CD4-positive, alpha-beta T cell treated with Interleukin-15 for 1 hour (primary cell): ENCODE measurements around the gene BABAM2.

Experiments
- DNase-seq: peaks from one replicate; pipeline ENCODE4 v3.0.0-alpha.2; 2020

Gene BABAM2

DNA sequence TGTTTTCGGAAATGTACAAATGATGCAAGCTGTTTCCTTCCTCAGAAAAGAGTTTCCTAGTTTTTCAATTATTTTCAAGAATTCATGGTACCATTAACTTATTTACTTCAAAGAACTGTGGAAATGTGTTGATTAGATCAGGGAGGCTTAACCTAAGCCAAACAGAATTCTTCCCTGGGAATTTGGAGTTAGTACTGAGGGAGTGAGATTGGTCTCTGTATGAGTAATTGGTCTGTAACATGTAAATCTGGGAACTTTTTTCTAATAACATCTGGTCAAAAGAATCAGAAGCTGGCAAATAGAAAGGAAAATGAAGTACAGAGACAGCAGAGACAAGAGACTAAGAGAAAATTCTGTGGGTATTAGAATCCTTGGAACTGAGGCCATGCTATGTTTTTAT lies 145.8 kb downstream of the BABAM2 start:
- no peak for DNase-seq

DNA sequence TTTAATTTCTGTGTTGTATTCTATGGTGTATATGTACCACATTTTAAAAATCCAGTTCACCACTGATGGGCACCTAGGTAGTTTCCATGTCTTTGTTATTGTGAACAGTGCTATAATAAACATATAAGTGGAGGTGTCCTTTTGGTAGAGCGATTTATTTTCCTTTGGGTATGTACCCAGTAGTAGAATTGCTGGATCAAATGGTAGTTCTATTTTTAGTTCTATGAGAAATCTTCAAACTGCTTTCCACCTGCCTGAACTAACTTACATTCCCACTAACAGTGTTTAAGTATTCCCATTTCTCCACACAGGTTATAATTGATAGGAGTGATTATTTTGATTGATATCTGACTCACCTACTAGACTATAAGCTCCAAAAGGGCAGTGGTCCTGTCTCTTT lies 148.2 kb downstream of the BABAM2 start:
- DNase-seq, result no peak

DNA sequence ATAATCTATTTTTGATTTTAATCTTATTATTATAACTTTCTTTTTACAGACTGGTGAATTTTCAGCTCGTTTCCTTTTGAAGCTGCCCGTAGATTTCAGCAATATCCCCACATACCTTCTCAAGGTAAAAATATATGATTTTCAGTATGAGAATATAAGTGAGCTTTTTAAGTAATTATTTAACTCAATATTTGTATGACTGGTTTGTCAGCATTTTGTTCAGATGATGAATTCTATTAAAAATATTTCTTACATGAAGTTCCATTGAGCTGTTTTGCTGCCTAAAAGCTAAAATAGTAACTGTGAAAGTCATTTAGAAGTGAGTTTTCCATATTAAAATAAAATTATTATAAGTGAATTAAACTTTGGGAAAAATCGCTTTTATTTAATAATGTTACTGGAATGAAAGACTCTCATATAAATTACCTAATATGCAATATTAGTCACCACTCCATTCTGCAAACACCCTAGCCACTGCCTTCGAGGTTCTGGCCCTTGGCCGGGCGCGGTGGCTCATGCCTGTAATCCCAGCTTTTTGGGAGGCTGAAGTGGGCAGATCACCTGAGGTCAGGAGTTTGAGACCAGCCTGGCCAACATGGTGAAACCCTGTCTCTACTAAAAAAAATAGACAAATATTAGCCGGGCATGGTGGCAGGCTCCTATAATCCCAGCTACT lies 155.3 kb downstream of the BABAM2 start:
- DNase-seq, result no peak

DNA sequence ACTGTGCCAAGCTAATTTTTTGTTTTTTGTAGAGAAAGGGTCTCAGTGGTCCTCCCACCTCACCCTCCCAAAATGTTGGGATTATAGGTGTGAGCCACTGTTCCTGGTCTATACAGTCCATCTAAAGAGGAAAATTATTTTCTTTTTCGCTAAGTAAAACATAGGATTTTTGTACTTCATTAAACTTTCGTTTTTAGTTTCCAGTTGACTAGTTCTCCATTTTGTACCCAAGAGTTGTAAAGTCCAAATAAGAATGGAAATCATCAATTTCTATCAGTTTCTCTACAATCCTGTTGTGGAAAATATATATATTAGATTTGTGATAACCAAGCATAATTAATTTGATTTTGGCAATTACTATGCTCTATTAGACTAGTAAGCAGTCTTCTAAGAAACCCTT lies 156.4 kb downstream of the BABAM2 start:
- DNase-seq, result no peak

DNA sequence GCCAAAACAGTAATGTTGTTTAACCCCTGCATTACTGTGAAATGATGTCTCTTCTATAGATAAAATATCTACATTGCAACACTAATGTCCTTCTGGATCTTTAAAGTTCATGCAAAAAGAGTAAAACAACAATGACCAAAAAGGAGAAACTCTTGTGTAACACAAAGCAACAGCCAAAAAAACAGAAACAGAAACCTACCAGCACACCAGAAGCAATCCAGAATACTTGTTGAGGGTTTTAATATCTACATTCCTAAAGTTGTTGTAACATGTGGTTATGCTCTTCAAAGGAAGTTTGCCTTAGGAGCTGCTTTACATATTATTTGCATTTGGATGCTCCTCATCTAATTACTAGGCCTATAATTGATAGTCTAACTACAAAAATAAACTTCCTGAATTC lies 157.2 kb downstream of the BABAM2 start:
- no peak for DNase-seq

DNA sequence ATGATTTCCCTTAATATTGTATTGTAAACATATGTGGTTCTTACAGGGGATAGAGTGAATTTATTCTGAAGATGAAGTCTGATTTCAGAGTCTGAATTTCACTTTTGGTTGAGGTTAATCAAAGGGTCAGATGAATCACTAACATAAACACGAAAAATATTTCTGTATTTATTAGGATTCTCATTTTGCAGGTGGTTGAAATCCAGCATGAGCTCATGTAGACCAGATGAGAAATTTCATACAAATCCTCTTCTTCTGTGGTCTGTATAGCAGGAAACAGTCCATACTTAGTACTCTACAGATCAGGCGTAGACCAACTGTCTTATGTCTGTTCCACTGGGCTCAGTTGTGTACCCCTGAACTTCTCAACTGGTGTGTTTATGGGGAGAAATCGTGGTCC lies 157.8 kb downstream of the BABAM2 start:
- no peak for DNase-seq

DNA sequence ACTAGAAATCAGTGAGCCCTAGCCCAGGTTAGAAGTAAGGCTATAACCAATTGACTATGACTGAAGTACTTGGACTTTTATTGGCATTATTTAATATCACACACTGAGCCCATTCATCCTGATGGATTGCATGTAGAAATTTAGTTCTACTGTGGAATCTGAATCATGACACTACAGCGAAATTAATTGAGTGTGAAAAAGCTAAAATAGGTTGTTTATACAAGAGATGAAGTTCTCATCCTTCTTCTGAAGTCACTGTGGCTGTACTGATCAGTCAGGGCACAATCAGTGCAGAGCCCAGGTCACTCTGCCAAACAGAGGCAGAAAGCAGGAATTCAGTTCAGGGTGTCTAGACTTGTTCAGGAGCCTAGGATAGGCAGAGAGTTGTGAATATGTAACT lies 158.9 kb downstream of the BABAM2 start:
- DNase-seq, result no peak

DNA sequence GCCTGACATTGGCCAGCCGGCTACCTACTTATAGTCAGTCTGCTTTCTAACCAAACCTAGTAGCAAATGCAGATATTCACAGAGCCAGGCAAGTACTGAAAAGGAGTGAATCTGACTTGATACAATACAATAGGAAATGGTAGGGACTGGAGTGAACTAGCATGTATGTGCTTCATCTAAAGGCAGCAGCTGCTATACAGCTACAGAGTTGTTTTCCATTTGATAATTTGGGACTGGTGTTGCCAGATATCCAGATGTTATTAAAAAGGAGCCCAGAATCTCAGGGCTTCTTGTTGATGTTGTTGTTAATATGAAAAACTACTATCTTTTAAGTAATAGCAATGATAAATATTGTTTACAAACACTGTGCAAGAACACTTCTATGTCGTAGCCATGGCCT lies 159.4 kb downstream of the BABAM2 start:
- DNase-seq, result no peak

DNA sequence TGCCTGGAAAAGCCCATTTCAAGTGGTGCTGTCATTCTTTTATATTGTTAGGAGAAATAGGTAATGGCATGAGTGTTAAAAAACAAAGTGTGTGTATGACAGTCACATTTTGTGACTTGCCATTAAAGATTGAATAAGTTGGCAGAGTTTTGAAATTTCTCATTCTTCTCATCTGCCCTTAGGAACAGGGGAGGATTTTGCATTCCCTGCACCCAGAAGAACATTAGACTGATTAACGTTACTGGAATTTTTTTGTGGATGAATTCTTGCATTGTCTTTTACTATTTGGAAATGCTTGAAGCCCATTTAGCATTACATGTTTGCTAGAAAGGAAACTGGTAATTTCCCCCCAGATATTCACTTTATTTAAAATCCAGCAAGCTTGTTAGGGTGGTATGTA lies 162.2 kb downstream of the BABAM2 start:
- no peak for DNase-seq

DNA sequence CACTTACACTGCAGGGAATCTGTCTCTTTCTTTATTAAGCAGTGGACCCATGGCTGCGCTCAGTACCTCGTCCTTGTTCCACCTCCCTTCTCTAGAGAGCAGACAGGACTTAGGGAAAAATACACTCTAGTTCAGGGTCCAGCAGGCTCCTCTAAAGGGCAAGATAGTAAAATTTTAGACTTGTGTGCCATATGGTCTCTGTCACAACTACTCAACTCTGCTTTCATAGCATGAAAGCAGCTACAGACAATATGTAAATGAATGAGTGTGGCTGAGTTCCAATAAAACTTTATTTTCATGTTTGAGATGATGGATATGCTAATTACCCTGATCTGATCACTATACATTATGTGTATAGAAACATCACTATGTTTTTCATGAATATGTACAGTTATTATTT lies 163.1 kb downstream of the BABAM2 start:
- no peak for DNase-seq

DNA sequence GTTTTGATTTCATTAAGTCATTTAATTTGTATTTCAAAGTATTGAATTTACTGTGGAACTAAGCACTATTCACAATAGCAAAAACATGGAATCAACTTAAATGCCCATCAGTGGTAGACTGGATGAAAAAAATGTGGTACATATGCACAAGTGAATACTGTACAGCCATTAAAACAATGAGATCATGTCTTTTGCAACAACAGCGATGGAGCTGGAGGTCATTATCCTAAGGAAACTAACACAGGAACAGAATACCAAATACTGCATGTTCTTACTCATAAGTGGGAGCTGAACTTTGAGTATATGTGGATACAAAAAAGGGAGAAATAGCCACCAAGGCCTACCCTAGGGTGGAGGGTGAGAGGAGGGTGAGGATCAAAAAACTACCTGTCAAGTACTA lies 164.4 kb downstream of the BABAM2 start:
- no peak for DNase-seq

DNA sequence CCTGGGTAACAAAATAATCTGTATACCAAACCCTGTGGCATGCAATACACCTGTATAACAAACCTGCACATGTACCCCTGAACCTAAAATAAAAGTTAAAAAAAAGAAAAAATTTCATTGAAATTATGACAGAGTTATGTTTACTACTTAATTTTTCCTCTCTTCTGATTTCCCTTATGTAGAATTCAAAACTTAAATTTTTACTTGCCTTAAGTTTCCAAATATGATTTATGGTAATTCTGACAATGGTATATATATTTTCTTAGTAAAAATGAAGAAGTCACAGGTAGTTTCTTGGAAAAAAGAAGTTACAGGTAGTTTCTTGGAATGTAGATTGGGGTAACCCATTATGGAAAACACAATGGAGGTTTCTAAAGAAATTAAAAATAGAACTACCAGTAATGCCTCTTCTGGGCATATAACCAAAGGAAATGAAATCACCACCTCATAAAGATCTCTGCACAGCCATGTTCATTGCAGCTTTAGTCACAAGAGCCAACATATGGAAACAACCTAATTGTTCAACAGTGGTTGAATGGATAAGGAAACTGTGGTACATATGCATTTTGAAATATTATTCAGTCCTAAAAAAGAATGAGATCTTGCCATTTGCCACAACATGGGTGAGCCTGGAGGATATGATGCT lies 164.9 kb downstream of the BABAM2 start:
- no peak for DNase-seq

DNA sequence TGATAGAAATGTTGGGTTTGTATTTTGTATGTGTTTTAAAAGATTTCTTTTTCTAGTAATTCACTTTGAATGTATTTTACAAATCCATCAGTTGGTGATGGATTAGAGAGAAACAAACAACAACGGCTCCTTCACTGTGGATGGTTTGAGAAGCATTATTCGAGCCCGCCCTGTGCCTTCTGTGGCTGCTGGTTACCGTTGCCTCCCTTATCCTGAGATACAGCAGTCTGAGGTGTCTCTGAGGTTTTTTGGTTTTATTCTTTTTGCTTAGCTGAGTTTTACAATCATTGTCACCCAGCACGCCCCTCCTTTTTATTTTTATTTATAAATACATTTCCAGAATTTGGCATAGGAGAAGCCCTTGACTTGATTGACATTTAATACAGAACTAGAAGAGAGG lies 168.3 kb downstream of the BABAM2 start:
- DNase-seq, result no peak

DNA sequence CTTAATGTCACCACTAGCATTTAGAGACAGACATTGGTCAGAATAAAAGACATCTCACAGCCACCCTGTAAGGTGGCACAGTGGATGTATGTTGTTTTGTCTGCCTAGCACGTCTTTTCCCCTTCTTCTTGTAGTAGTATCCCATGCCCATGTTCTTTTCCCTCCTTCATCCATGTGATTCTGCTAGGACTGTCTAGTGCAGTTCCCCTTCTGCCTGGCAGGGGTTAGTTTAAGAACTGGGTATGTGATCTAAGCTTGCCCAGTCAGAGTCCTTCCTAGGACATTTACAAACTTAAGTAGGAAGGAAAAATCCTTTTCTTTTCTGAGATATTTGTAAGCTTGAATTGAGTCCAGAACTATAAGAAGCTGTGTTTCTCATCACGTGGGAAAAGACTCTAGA lies 172.3 kb downstream of the BABAM2 start:
- no peak for DNase-seq

DNA sequence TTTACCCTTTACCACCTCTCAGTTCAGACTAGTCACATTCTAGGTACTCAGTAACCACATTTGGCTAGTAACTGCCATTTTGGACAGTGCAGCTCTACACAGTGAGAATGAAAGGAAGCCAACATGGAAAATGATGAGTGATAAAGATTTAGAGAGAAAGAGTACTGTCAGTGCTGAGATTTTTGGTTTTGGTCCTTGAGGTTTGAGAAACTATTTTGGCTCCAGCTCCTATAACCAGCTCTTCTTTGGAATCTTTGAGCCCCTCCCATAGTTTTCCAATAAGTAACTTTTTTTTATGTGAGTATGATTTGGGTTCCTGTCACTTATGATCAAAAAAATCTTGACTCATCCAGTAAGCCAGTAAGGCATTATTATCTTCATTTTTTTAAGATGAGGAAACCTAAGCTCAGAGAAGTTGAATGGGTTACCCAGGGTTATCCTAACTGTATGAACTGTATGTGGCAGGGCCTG lies 173.0 kb downstream of the BABAM2 start:
- no peak for DNase-seq

DNA sequence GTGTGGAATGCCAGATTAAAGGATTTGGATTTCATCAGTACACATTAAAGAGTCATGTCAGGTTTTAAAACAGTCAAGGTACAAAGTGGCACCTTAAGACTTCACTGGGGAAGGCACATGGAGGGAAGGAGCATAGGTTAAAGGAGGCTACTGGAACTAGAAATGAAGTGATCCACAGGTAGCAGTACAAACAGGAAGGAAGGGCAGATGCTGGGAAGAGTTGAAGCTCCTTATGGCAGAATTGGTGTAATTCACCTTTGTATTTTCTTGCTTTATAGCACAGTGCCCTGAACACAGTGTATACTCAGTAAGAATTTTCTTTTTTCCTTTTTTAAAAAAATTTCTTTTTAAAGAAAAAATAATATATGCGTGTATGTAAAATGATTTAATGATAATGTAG lies 177.1 kb downstream of the BABAM2 start:
- no peak for DNase-seq

DNA sequence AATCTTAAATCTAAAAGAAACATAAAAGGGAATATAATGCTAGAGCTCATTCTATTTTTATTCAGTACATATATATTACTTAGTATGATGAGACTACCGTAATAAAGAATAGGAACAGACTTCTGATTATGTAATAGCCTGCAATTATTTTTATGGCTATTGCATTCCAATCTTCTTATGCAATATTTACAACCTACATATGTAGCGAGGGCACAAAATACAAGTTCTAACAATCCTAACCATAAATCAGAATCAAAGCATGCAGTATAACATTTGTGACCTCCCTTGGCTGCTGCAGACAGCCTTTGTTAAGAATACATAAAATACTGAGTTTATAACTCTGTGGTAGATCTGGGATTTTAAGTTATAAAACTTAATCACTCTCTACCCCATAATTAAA lies 177.6 kb downstream of the BABAM2 start:
- DNase-seq, result no peak

DNA sequence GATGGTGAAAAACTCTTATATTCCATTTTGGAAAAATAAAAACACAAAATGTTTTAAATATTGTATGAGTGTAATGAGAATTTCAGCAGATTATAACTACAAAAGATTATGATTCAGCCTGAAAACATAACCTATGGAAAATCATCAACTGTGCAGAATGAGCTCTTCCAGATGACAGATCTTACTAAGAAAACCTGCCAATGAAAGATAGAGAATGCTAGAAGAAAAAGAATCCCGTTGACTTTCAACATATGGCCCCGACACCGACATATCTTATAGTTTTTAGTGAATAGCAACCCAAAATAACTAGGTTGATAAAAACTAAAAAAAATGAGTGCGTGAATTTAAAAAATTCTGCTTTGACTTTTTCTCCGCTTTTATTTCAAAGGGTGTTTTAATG lies 178.0 kb downstream of the BABAM2 start:
- DNase-seq, result no peak

DNA sequence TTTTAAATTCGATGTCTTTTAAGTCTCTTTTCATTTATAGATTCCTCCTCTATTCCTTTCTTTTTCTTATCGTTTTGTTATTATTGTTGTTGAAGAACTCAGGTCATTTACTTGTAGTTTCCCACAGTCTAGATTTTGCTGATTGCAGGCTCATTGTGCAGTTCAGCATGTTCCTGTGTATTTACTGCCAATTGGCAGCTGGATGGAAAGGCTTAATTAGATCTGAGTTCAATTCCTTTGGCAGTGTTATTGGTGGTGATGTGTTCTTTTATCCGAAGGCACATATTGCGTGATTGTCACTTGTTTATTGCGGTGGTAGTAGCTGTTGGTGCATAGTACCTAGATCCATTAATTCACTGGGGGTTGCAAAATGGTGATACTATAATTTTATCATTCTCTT lies 180.7 kb downstream of the BABAM2 start:
- no peak for DNase-seq

DNA sequence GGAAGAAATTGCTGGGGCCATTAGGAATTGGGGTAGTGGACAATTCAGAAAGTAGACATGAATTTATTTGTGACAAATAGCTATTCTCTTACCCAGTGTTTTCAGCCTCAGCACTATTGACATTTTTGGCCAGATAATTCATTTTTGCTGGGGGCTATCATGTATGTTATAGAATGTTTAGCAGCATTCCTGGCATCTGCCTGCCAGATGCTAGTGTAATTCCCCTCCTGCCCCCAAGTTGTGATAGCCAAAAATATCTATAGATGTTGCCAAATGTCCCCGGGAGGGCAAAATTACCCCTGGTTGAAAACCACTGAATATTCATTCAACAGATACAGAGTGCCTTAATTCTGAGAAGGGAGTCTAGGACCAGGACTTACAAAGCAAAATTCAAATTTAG lies 183.6 kb downstream of the BABAM2 start:
- DNase-seq, result no peak

DNA sequence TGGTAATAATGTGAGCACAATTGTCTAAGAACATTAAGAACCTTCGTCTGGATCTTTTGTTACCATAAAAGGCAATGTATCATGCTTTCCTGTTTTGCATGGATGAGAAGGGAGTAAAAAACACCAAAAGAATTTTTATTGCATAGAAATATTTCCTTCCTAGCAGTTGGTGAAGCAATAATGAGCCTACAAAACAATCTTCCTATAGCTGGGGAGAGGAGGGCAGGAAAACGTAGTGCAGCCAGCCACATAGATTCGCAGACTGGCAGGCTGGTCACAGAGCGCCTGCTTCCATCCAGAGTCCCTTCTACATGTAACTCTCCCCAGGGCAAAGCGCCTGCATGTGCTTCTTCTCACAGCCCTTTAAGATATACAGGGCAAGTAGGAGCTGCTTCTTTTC lies 190.4 kb downstream of the BABAM2 start:
- no peak for DNase-seq

DNA sequence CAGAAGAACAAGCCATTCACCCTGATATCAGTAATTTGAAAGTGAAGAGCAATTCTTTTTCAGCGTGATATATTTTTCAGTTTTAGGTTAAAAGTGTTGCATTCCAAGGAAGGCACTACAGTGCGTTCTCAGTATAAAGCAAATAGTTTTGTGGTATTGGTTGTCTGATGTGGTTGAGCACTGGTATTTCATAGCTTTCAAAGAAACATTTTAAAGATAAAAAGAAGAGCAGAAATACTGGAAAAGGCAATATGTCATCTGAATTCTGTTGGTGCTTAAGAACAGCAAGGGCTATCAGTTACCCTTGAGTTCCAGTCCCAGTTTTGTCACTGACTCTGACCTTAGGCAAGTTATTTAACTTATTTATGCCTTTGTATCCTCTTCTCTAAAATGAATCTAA lies 191.6 kb downstream of the BABAM2 start:
- no peak for DNase-seq

DNA sequence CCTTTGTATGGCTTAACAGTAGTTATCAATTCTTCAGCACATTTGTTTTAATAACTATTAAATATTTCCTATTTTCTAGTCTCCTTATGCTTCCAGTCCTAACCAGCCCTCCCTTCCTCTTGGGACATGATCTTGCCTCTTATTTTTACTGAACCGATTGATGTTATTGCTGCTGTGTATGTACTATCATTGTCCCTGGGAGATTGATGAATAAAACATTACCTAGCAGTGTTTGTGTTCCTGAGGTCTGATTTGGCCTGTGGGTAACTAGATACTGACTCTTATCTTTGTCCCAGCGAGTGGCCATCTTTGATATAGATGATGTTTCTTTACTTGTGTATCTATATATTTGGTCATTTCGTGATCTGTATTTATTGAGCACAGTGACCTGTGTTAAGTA lies 192.9 kb downstream of the BABAM2 start:
- DNase-seq, result no peak

DNA sequence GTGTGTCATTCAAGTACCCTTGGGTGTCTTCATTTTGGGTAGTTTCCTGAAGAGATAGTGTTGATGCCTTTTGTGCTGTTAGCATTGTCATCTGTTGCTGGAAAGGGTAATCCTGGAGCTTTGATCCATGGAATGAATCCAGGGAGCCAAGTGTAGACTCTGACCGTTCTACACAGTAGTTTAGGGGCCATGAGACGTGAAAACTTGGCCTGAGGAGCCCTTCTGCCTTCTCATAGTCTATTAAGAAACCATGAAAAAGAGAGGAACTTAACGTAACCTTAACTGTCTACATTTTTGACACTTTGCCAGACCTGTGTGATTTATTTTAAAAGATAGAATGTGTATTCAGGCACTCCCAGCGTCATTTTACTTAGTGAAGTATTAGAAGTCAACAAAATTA lies 194.0 kb downstream of the BABAM2 start:
- DNase-seq, result no peak

DNA sequence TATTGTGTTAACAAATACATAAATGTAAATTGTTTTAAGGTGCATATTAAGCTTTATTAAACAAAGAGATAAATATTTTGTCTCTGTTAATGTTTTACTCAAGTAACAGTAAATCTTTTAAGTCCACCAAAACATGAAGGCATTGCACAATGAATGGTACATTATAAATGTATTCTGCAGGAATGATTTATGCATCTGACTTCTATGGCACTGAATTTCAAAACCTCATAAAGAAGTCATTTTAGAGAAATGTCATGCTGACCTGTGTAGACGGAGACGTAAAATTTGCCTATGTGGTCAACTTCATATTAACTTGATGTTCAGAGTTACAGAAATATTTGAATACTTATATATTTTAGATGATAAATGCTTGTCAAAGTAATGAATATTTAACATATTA lies 194.7 kb downstream of the BABAM2 start:
- no peak for DNase-seq
